ENCODE measurements around the gene TGFBI. TPM values are rescaled to one million over a fixed set of nuclear protein-coding genes. Genes with fewer than 3 reads are reported as not detected.

The TGFBI gene
- total RNA-seq, 6 donors from 2014 or later, result 51.0 to 189 (median 126) TPM

DNA sequence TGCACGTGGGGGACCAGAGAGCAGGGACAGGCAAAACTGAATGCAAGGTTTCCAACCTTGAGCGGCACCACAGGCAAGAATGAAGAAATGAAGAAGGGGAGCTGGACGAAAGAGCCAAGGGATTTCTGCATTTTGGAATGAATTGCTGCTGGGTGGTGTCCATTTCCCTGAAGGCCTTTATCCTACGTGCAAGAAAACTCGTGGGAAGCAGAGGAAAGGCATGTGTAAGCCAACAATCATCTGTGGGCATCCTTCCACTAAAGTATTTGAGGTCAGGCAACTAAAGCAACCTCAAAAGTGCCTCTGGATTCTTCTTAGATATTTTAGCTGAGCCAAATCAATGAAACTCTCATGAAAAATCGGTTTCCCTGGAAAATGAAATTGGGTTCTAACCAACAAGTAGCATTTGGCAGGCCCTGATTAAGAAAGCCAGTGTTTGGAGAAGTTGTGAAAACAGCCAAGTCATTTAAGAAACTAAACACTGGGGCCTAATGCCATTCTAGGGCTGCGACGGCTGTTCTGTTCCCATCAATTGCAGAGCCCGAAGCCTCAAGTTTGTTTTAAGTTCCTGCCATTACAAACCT lies 4.7 kb upstream of the TGFBI start:
- 59% methylated on average over 9 of the region's 9 CpGs for WGBS, 2 donors
- TF ChIP-seq POLR2AphosphoS5 (IDR thresholded peaks at IDR 0.05) (no peak), EP300 (IDR thresholded peaks at IDR 0.05) (no peak), POLR2A (IDR thresholded peaks at IDR 0.05) (no peak)
- TF ChIP-seq, protein P1, sequence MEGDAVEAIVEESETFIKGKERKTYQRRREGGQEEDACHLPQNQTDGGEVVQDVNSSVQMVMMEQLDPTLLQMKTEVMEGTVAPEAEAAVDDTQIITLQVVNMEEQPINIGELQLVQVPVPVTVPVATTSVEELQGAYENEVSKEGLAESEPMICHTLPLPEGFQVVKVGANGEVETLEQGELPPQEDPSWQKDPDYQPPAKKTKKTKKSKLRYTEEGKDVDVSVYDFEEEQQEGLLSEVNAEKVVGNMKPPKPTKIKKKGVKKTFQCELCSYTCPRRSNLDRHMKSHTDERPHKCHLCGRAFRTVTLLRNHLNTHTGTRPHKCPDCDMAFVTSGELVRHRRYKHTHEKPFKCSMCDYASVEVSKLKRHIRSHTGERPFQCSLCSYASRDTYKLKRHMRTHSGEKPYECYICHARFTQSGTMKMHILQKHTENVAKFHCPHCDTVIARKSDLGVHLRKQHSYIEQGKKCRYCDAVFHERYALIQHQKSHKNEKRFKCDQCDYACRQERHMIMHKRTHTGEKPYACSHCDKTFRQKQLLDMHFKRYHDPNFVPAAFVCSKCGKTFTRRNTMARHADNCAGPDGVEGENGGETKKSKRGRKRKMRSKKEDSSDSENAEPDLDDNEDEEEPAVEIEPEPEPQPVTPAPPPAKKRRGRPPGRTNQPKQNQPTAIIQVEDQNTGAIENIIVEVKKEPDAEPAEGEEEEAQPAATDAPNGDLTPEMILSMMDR (IDR thresholded peaks at IDR 0.05), result no peak
- no peaks in the 10 kb centered on the region for H3K27me3 ChIP-seq
- H3K9me3 ChIP-seq, result no peaks in the 10 kb centered on the region
- no peak overlapping the region for H3K4me3 ChIP-seq
- no peaks in the 10 kb centered on the region for H3K36me3 ChIP-seq
- DNase-seq (no peak), ATAC-seq (ENCODE audit: low FRiP score in 2 of 2) (no peak)
- no peak overlapping the region for H3K27ac ChIP-seq
- H3K4me1 ChIP-seq, result peaks cover 14 to 35% (median 23%) of the 10 kb centered on the region in 4 donors

DNA sequence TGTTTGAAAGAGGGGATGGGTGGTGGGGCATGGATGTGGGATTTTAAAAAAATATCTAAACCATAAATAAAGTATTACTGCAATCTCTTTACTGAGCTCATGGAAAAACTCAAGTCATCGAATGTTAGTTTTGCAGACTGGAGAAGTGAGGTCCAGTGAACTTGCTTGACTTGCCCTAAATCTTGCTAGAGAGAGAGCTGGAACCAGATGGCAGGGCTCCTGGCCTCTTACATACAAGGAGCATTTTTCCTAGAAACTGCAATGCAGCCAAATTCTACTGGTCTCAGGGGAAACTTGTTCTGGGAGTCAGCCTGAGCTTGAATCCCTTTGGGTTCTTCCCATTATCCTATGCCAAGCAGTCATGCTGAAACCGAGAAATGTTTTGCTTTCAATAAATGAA lies 2.9 kb upstream of the TGFBI start:
- TF ChIP-seq, protein P1 (IDR thresholded peaks at IDR 0.05), result no peak
- no peak for TF ChIP-seq POLR2A (IDR thresholded peaks at IDR 0.05)
- TF ChIP-seq EP300 (IDR thresholded peaks at IDR 0.05), result no peak
- TF ChIP-seq POLR2AphosphoS5 (IDR thresholded peaks at IDR 0.05), result no peak
- DNase-seq (no peak), ATAC-seq (ENCODE audit: low FRiP score in 2 of 2) (no peak)
- 59 to 71% methylated on average over 2 of the region's 2 CpGs for WGBS, 2 donors
- no peak overlapping the region for H3K27ac ChIP-seq
- H3K27me3 ChIP-seq, result no peaks in the 10 kb centered on the region
- peaks cover 19 to 28% (median 23%) of the 10 kb centered on the region in 4 donors for H3K4me1 ChIP-seq
- no peaks in the 10 kb centered on the region for H3K9me3 ChIP-seq
- H3K36me3 ChIP-seq, result no peaks in the 10 kb centered on the region
- no peak overlapping the region for H3K4me3 ChIP-seq

DNA sequence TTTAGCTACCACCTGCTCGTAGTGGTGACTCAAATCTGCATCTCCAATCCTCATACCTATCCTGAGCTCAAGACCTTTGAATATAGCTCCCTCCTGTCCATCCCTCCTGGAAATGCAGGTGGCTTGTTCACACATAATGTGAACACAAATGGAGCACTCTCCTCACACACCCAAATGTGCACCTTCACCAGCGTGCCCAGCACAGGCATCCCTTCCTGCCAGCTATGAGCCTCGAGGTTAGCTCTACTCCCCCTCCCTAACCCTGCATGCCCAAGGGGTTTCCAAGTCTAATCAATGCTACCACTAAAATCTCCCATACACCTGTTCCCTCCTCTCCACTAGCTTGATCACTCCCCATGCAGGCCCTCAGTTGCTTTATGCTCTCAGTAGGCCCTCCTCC lies 2.2 kb upstream of the TGFBI start:
- DNase-seq (no peak), ATAC-seq (ENCODE audit: low FRiP score in 2 of 2) (no peak)
- Histone ChIP-seq H3K4me3 (no peak overlapping the region), H3K4me1 (peaks cover 17 to 25% (median 21%) of the 10 kb centered on the region in 4 donors), H3K9me3 (no peaks in the 10 kb centered on the region), H3K36me3 (no peaks in the 10 kb centered on the region), H3K27ac (no peak overlapping the region), H3K27me3 (no peaks in the 10 kb centered on the region)
- TF ChIP-seq EP300 (IDR thresholded peaks at IDR 0.05) (no peak), POLR2AphosphoS5 (IDR thresholded peaks at IDR 0.05) (no peak), POLR2A (IDR thresholded peaks at IDR 0.05) (no peak)
- TF ChIP-seq, protein P1 (IDR thresholded peaks at IDR 0.05), result no peak
- WGBS, 2 donors, result 80 to 89% methylated on average over 3 of the region's 3 CpGs

DNA sequence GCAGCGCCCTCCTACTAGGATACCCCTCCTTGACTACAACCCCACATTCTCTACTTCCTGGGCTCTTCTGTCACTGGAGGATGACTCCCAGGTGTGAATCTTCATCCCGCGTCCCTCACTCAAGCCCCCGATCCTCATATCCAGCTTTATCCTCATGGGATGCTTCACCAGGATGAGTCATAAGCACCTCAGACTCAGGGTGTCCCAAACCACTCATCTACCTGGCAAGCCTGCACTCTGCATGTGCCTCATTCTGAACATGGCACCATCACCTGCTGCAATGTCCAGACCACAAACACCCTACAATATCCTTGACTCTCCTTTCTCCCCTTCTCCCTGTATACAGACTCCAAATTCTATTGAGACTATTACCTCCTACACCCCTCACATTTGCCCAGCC lies 1.5 kb upstream of the TGFBI start:
- no peak for DNase-seq
- TF ChIP-seq, protein P1 (IDR thresholded peaks at IDR 0.05), result no peak
- no peak for TF ChIP-seq EP300 (IDR thresholded peaks at IDR 0.05)
- TF ChIP-seq POLR2A (IDR thresholded peaks at IDR 0.05), result no peak
- TF ChIP-seq POLR2AphosphoS5 (IDR thresholded peaks at IDR 0.05), result no peak
- no peak for ATAC-seq (ENCODE audit: low FRiP score in 2 of 2)
- Histone ChIP-seq H3K4me3 (no peak overlapping the region), H3K36me3 (no peaks in the 10 kb centered on the region), H3K9me3 (no peaks in the 10 kb centered on the region), H3K4me1 (peaks cover 17 to 28% (median 21%) of the 10 kb centered on the region in 4 donors), H3K27me3 (no peaks in the 10 kb centered on the region), H3K27ac (no peak overlapping the region)
- 95 to 98% methylated on average over 4 of the region's 4 CpGs for WGBS, 2 donors

DNA sequence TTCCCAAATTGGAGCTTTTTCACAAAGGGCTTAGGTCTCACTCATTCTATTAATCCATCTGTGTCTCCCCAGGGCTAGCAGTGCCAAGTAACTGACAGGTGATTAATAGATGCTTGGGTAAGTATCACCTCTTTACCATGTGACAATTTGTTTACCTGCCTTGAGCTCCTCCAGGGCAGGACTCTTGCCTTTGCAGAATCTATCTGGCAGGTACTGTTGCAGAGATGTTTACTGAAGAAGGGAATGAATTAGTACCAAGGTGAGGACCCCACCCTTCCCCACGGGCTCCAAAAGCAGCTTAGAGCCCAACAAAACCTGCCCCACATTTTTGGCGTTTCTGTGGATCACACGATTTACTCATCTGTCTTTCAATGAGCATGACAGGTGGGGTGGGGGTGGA lies 698 bp upstream of the TGFBI start:
- H3K9me3 ChIP-seq, result no peaks in the 10 kb centered on the region
- ATAC-seq (ENCODE audit: low FRiP score in 2 of 2), result no peak
- 55 to 59% methylated on average over 2 to 3 of the region's 3 CpGs for WGBS, 2 donors
- H3K36me3 ChIP-seq, result no peaks in the 10 kb centered on the region
- no peaks in the 10 kb centered on the region for H3K27me3 ChIP-seq
- DNase-seq, result no peak
- no peak for TF ChIP-seq POLR2A (IDR thresholded peaks at IDR 0.05)
- H3K4me3 ChIP-seq, result no peak overlapping the region
- no peak overlapping the region for H3K27ac ChIP-seq
- peaks cover 17 to 34% (median 21%) of the 10 kb centered on the region in 4 donors for H3K4me1 ChIP-seq

All from upper lobe of left lung (tissue), 6 donors.